Keratinocyte (primary cell): ENCODE results near the gene CGRRF1. TPM values are rescaled to one million over a fixed set of nuclear protein-coding genes. Genes with fewer than 3 reads are reported as not detected.

ENCODE experiments used
- DNase-seq: peaks from one replicate; pipeline ENCODE4 v3.0.0-alpha.2; 2011; ENCODE audit warnings: low read depth, missing footprints, low spot score
- FAIRE-seq: peaks from 2 replicates; lab custom pipeline; 2011; peaks lifted over from hg19 to GRCh38; lab: Jason Lieb, UNC
- H2AFZ ChIP-seq: 2 replicates; pipeline ENCODE4 v1.6.0; 2012; ENCODE audit warnings: low read length, control low read depth, inconsistent platforms; ENCODE audit not compliant: control insufficient read depth
- H3K27ac ChIP-seq: 2 replicates; pipeline ENCODE4 v1.5.1; 2011; ENCODE audit warnings: low read length; ENCODE audit not compliant: control insufficient read depth, insufficient read depth
- H3K27me3 ChIP-seq: 3 replicates; pipeline ENCODE4 v1.6.0; 2011; ENCODE audit warnings: low read length; ENCODE audit not compliant: control insufficient read depth, insufficient read depth; ENCODE audit errors: extremely low read depth
- H3K36me3 ChIP-seq, 2 experiments: 2 replicates in 1 of 2; 3 replicates in 1 of 2; pipeline ENCODE4 v1.5.1; 2011; ENCODE audit warnings: low read length in 2 of 2, mild to moderate bottlenecking in 1 of 2; ENCODE audit not compliant: control insufficient read depth in 2 of 2, insufficient read depth in 2 of 2; ENCODE audit errors: extremely low read depth in 1 of 2
- H3K4me1 ChIP-seq: 3 replicates; pipeline ENCODE4 v1.5.1; 2011; ENCODE audit warnings: low read length; ENCODE audit not compliant: control insufficient read depth, insufficient read depth; ENCODE audit errors: extremely low read depth
- H3K4me2 ChIP-seq: 3 replicates; pipeline ENCODE4 v1.6.0; 2011; ENCODE audit warnings: low read depth, low read length; ENCODE audit not compliant: control insufficient read depth, insufficient read depth; ENCODE audit errors: extremely low read depth
- H3K4me3 ChIP-seq, 3 experiments: fragments of 200-600 bp in 1 of 3; sonication (generic) in 1 of 3; 2 replicates in 2 of 3; 3 replicates in 1 of 3; pipeline ENCODE4 v1.5.1; 2011 to 2016; ENCODE audit warnings: low read length in 3 of 3, mild to moderate bottlenecking in 3 of 3, control low read depth in 2 of 3, inconsistent platforms in 1 of 3, low read depth in 1 of 3, mixed read lengths in 1 of 3, mixed run types in 1 of 3, moderate library complexity in 1 of 3; ENCODE audit not compliant: control insufficient read depth in 2 of 3, insufficient read depth in 2 of 3; ENCODE audit errors: extremely low read depth in 1 of 3
- H3K79me2 ChIP-seq: 2 replicates; pipeline ENCODE4 v1.6.0; 2012; ENCODE audit warnings: low read length; ENCODE audit not compliant: control insufficient read depth, insufficient read depth
- H3K9ac ChIP-seq: 3 replicates; pipeline ENCODE4 v1.6.0; 2011; ENCODE audit warnings: low read length; ENCODE audit not compliant: control insufficient read depth, insufficient read depth; ENCODE audit errors: extremely low read depth
- H3K9me1 ChIP-seq: 3 replicates; pipeline ENCODE4 v1.6.0; 2011; ENCODE audit warnings: low read length; ENCODE audit not compliant: control insufficient read depth, insufficient read depth; ENCODE audit errors: extremely low read depth
- H3K9me3 ChIP-seq: 2 replicates; pipeline ENCODE4 v1.5.1; 2012; ENCODE audit warnings: low read depth, low read length; ENCODE audit not compliant: control insufficient read depth
- H4K20me1 ChIP-seq: 3 replicates; pipeline ENCODE4 v1.6.0; 2011; ENCODE audit warnings: low read length; ENCODE audit not compliant: control insufficient read depth, insufficient read depth; ENCODE audit errors: extremely low read depth
- CTCF ChIP-seq, 3 experiments: IDR thresholded peaks in 1 of 3; conservative IDR thresholded peaks in 1 of 3; optimal IDR thresholded peaks in 1 of 3; 2 replicates in 2 of 3; 3 replicates in 1 of 3; pipeline versions ENCODE3 to v1.5.1; 2011; ENCODE audit warnings: low read length in 3 of 3, mild to moderate bottlenecking in 3 of 3, moderate library complexity in 2 of 3, control low read depth in 1 of 3, inconsistent platforms in 1 of 3; ENCODE audit not compliant: insufficient read depth in 2 of 3; ENCODE audit errors: extremely low read depth in 1 of 3
- EZH2 ChIP-seq: IDR thresholded peaks from one replicate; pipeline ENCODE4 v1.6.1; 2012; ENCODE audit warnings: inconsistent platforms, mild to moderate bottlenecking, low read length, moderate library complexity
- dilution Hi-C: fragments of 300-500 bp; cut with MboI; formaldehyde crosslinking; loops from one replicate; pipeline ENCODE4 v1.7.0; 2020; ENCODE audit warnings: low sequenced_read_pairs; ENCODE audit not compliant: extremely low pct_ligation_motif_present
- polyA plus RNA-seq, 5 experiments: library from polyadenylated mRNA; depleted of rRNA in 3 of 5; stranded (reverse) in 3 of 5; stranded (forward) in 1 of 5; unstranded in 1 of 5; fragments of >200 nt; gene quantifications; 1 replicate in 1 of 5; 2 replicates in 3 of 5; 3 replicates in 1 of 5; pipeline versions ENCODE4 v1.2.1 to v1.2.3, GENCODE V29; 2011 to 2012; ENCODE audit warnings: missing spikeins in 2 of 5, low read depth in 1 of 5, low replicate concordance in 1 of 5

CGRRF1 gene
- polyA plus RNA-seq, 1 donor (not counting 4 experiments of a cell fraction or from before 2014, with no cell fraction given), result 19.5 TPM

GRCh38 chr14:54465654-54466053, 44.1 kb upstream of the CGRRF1 start:
- dilution Hi-C loops, result no loop called here
- H3K9ac ChIP-seq, result no peak overlapping the region
- no peaks in the 10 kb centered on the region for H3K27me3 ChIP-seq
- DNase-seq (no peak), FAIRE-seq (no peak)
- no peaks in the 10 kb centered on the region for H3K9me3 ChIP-seq
- H4K20me1 ChIP-seq, result no peaks in the 10 kb centered on the region
- H3K79me2 ChIP-seq, result no peaks in the 10 kb centered on the region
- H2AFZ ChIP-seq, result no peak overlapping the region
- H3K36me3 ChIP-seq, result no peaks in the 10 kb centered on the region
- no peak overlapping the region for H3K27ac ChIP-seq
- no peaks in the 10 kb centered on the region for H3K9me1 ChIP-seq
- no peak overlapping the region for H3K4me2 ChIP-seq
- no peaks in the 10 kb centered on the region for H3K4me1 ChIP-seq
- H3K4me3 ChIP-seq, result no peak overlapping the region
- TF ChIP-seq EZH2 (no peak), CTCF (optimal IDR thresholded peaks at IDR 0.05 in 1 of 3, IDR thresholded peaks at IDR 0.05 in 1 of 3, conservative IDR thresholded peaks at IDR 0.05 in 1 of 3; ENCODE audit: extremely low read depth in 1 of 3, insufficient read depth in 2 of 3, low read length in 3 of 3) (no peak)

DNA sequence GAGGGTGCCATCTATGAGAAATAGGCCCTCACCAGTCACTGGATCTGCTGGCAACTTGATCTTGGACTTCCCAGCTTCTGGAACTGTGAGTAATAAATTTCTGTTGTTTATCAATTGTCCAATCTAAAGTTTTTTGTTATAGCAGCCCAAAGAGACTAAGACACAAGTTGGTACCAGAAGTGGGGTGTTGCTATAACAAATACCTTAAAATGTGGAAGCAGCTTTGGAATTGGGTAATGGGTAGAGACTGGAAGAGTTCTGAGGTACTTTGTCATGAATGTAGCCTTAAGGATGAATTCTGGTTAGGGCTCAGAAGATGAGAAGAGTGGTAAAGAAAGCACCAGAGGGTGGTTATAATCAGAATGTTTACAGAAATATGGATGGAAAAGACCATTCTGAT, 42.4 kb upstream of the CGRRF1 start:
- H3K4me2 ChIP-seq, result no peak overlapping the region
- H2AFZ ChIP-seq, result no peak overlapping the region
- no peaks in the 10 kb centered on the region for H3K9me1 ChIP-seq
- H3K27me3 ChIP-seq, result no peaks in the 10 kb centered on the region
- TF ChIP-seq EZH2, result no peak
- TF ChIP-seq CTCF (optimal IDR thresholded peaks at IDR 0.05 in 1 of 3, IDR thresholded peaks at IDR 0.05 in 1 of 3, conservative IDR thresholded peaks at IDR 0.05 in 1 of 3; ENCODE audit: extremely low read depth in 1 of 3, insufficient read depth in 2 of 3, low read length in 3 of 3), result no peak
- H3K79me2 ChIP-seq, result no peaks in the 10 kb centered on the region
- no peak for DNase-seq
- H3K27ac ChIP-seq, result no peak overlapping the region
- no peaks in the 10 kb centered on the region for H3K9me3 ChIP-seq
- FAIRE-seq, result no peak
- H3K36me3 ChIP-seq, result no peaks in the 10 kb centered on the region
- dilution Hi-C loops, result no loop called here
- no peaks in the 10 kb centered on the region for H4K20me1 ChIP-seq
- no peaks in the 10 kb centered on the region for H3K4me1 ChIP-seq
- no peak overlapping the region for H3K4me3 ChIP-seq
- no peak overlapping the region for H3K9ac ChIP-seq
